Muscle layer of colon (tissue), 2 donors: ENCODE data around the gene AAR2.

ENCODE experiments used
- H3K27ac ChIP-seq: one replicate; pipeline ENCODE4 v1.7.0; 2013; ENCODE audit warnings: low read depth, mild to moderate bottlenecking, low read length, moderate library complexity
- H3K27me3 ChIP-seq, 2 donors: one replicate each; pipeline ENCODE4 v1.7.0; 2013; ENCODE audit warnings: low read length in 2 of 2, mild to moderate bottlenecking in 2 of 2; ENCODE audit not compliant: insufficient read depth in 2 of 2, control insufficient read depth in 1 of 2
- H3K36me3 ChIP-seq: one replicate; pipeline ENCODE4 v1.7.0; 2013; ENCODE audit warnings: mild to moderate bottlenecking, low read length; ENCODE audit not compliant: insufficient read depth
- H3K4me1 ChIP-seq: one replicate; pipeline ENCODE4 v1.7.0; 2013; ENCODE audit warnings: mild to moderate bottlenecking, low read length; ENCODE audit not compliant: insufficient read depth
- H3K4me3 ChIP-seq, 2 donors: one replicate each; pipeline ENCODE4 v1.7.0; 2013; ENCODE audit warnings: low read length in 2 of 2, low read depth in 1 of 2, mild to moderate bottlenecking in 1 of 2, moderate library complexity in 1 of 2
- H3K9ac ChIP-seq: one replicate; pipeline ENCODE4 v1.7.0; 2013; ENCODE audit warnings: low read length
- H3K9me3 ChIP-seq: one replicate; pipeline ENCODE4 v1.7.0; 2013; ENCODE audit warnings: mild to moderate bottlenecking, low read length
- donor health status: abdominal sarcoma.
- donor health status: Adenocarcinoma of cecum.

AAR2 gene

GRCh38 chr20:36298061-36298460 is 61.8 kb downstream of the AAR2 start:
- Histone ChIP-seq H3K27ac (no peak overlapping the region), H3K9ac (no peak overlapping the region), H3K27me3 (peaks cover 7 to 9% of the 10 kb centered on the region in 2 donors), H3K36me3 (no peaks in the 10 kb centered on the region), H3K9me3 (no peaks in the 10 kb centered on the region), H3K4me1 (no peaks in the 10 kb centered on the region), H3K4me3 (no peak overlapping the region)

- no peaks in the 10 kb centered on the region for H3K36me3 ChIP-seq
- H3K4me1 ChIP-seq = no peaks in the 10 kb centered on the region
- H3K27ac ChIP-seq = no peak overlapping the region
- no peak overlapping the region for H3K4me3 ChIP-seq
- peaks cover 12 to 15% of the 10 kb centered on the region in 2 donors for H3K27me3 ChIP-seq
- no peaks in the 10 kb centered on the region for H3K9me3 ChIP-seq
- no peak overlapping the region for H3K9ac ChIP-seq
Observed at GRCh38 chr20:36298795-36299339, 62.6 kb downstream of the AAR2 start.

GRCh38 chr20:36299459-36299858 is 63.2 kb downstream of the AAR2 start:
- no peaks in the 10 kb centered on the region for H3K9me3 ChIP-seq
- H3K27me3 ChIP-seq = peaks cover 15 to 19% of the 10 kb centered on the region in 2 donors
- no peak overlapping the region for H3K4me3 ChIP-seq

GRCh38 chr20:36301359-36302119 is 65.3 kb downstream of the AAR2 start:
- H3K4me1 ChIP-seq = peaks cover under 1% of the 10 kb centered on the region
- H3K4me3 ChIP-seq = no peak overlapping the region
- peaks cover 33% of the 10 kb centered on the region in 2 donors for H3K27me3 ChIP-seq
- no peak overlapping the region for H3K27ac ChIP-seq
- no peaks in the 10 kb centered on the region for H3K9me3 ChIP-seq
- H3K9ac ChIP-seq = no peak overlapping the region
- no peaks in the 10 kb centered on the region for H3K36me3 ChIP-seq

More at GRCh38 chr20:36299459-36299858, 63.2 kb downstream of the AAR2 start:
- H3K27ac ChIP-seq = no peak overlapping the region
- H3K4me1 ChIP-seq = no peaks in the 10 kb centered on the region
- no peak overlapping the region for H3K9ac ChIP-seq
- no peaks in the 10 kb centered on the region for H3K36me3 ChIP-seq

GRCh38 chr20:36303020-36303595 is 66.8 kb downstream of the AAR2 start:
- H3K4me1 ChIP-seq = peaks cover 4% of the 10 kb centered on the region
- no peaks in the 10 kb centered on the region for H3K9me3 ChIP-seq
- no peak overlapping the region for H3K4me3 ChIP-seq
- H3K27ac ChIP-seq = no peak overlapping the region
- peaks cover 46 to 49% of the 10 kb centered on the region in 2 donors for H3K27me3 ChIP-seq
- no peak overlapping the region for H3K9ac ChIP-seq
- H3K36me3 ChIP-seq = no peaks in the 10 kb centered on the region

GRCh38 chr20:36303831-36304230 is 67.6 kb downstream of the AAR2 start:
- Histone ChIP-seq H3K27me3 (peaks cover 50 to 56% of the 10 kb centered on the region in 2 donors), H3K4me1 (peaks cover 4% of the 10 kb centered on the region), H3K9me3 (no peaks in the 10 kb centered on the region), H3K9ac (no peak overlapping the region), H3K4me3 (no peak overlapping the region), H3K27ac (no peak overlapping the region), H3K36me3 (no peaks in the 10 kb centered on the region)

- Histone ChIP-seq H3K36me3 (no peaks in the 10 kb centered on the region), H3K4me1 (peaks cover 4% of the 10 kb centered on the region), H3K4me3 (no peak overlapping the region), H3K27me3 (peaks cover 47 to 61% of the 10 kb centered on the region in 2 donors), H3K27ac (no peak overlapping the region), H3K9ac (no peak overlapping the region), H3K9me3 (no peaks in the 10 kb centered on the region)
Observed at GRCh38 chr20:36304786-36305495, 68.7 kb downstream of the AAR2 start.

- no peak within 1 kb of the TSS for H3K4me3 ChIP-seq
- H3K9me3 ChIP-seq = no peaks in the 10 kb centered on the region
- H3K27me3 ChIP-seq = peaks cover 47 to 61% of the 10 kb centered on the region in 2 donors
- no peak within 1 kb of the TSS for H3K9ac ChIP-seq
- H3K27ac ChIP-seq = no peak within 1 kb of the TSS
- H3K4me1 ChIP-seq = peaks cover 4% of the 10 kb centered on the region
- no peaks in the 10 kb centered on the region for H3K36me3 ChIP-seq
Observed at GRCh38 chr20:36305602-36306551, 69.6 kb downstream of the AAR2 start, which contains the start of gene DLGAP4. Gene DLGAP4, plus strand, starts transcription at chr20:36306339. Its CDS starts 125,379 bp downstream, at chr20:36431718.
